WI38 (cell line): ENCODE data around the gene LIMCH1.

Experiments used
- H3K4me3 ChIP-seq: 2 replicates; pipeline ENCODE4 v1.5.1; 2011; ENCODE audit warnings: low read depth, mild to moderate bottlenecking, control low read depth, low read length
- CTCF ChIP-seq: IDR thresholded peaks from 2 replicates; pipeline ENCODE4 v1.5.1; 2012; ENCODE audit warnings: low read depth, mild to moderate bottlenecking, control low read depth, low read length

Gene LIMCH1

GRCh38 chr4:41602113-41602512, 64.2 kb downstream of the LIMCH1 start:
- no peak for TF ChIP-seq CTCF
- H3K4me3 ChIP-seq, result no peak overlapping the region

GRCh38 chr4:41602886-41603498, 65.0 kb downstream of the LIMCH1 start:
- no peak for TF ChIP-seq CTCF
- H3K4me3 ChIP-seq, result no peak overlapping the region

GRCh38 chr4:41609851-41610250, 71.9 kb downstream of the LIMCH1 start:
- H3K4me3 ChIP-seq, result no peak overlapping the region
- no peak for TF ChIP-seq CTCF

- no peak for TF ChIP-seq CTCF
These were observed 72.5 kb downstream of the LIMCH1 start for GRCh38 chr4:41610474-41610873.

GRCh38 chr4:41611124-41611838, 73.3 kb downstream of the LIMCH1 start:
- no peak for TF ChIP-seq CTCF
- H3K4me3 ChIP-seq, result no peak overlapping the region

More at GRCh38 chr4:41610474-41610873, 72.5 kb downstream of the LIMCH1 start:
- H3K4me3 ChIP-seq, result no peak overlapping the region

- no peak overlapping the region for H3K4me3 ChIP-seq
- no peak for TF ChIP-seq CTCF
These were observed 74.2 kb downstream of the LIMCH1 start for GRCh38 chr4:41611881-41612871.
